ENCODE measurements around the gene HMGXB4. TPM values are rescaled to one million over a fixed set of nuclear protein-coding genes. Genes with fewer than 3 reads are reported as not detected.

HMGXB4 gene
- total and polyA plus RNA-seq, 2 of the 13 experiments (the other 11 are each of a cell fraction or from before 2014, with no cell fraction given) = 13.9 to 16.3 TPM

- peak; percentile 91 for TF ChIP-seq ZNF574 (CRISPR knock-in tag; IDR thresholded peaks at IDR 0.05)
- TF ChIP-seq GATA4 (IDR thresholded peaks at IDR 0.05; ENCODE audit: borderline replicate concordance, low read depth) = no peak
- TF ChIP-seq SAFB2 (CRISPR knock-in tag; IDR thresholded peaks at IDR 0.05; ENCODE audit: borderline replicate concordance, low read depth) = peak; percentile 77; the same call in 1 of the 2 replicates
- no peak for TF ChIP-seq ZNF33B (CRISPR knock-in tag; IDR thresholded peaks at IDR 0.05)
- peak; percentile 80; the same call in 1 of the 2 replicates for TF ChIP-seq ZNF550 (CRISPR knock-in tag; IDR thresholded peaks at IDR 0.05; ENCODE audit: borderline replicate concordance)
- TF ChIP-seq POGZ (CRISPR knock-in tag; IDR thresholded peaks at IDR 0.05) = peak; percentile 88
- no peak for TF ChIP-seq HOXA7 (CRISPR knock-in tag; IDR thresholded peaks at IDR 0.05)
- no peak for TF ChIP-seq AGO1 (IDR thresholded peaks at IDR 0.05; ENCODE audit: low read depth, low read length, poor library complexity, severe bottlenecking)
- TF ChIP-seq ZNF224 (CRISPR knock-in tag; IDR thresholded peaks at IDR 0.05) = no peak
- no peak for TF ChIP-seq EHMT2 (IDR thresholded peaks at IDR 0.05; ENCODE audit: borderline replicate concordance, low read depth, low read length)
- TF ChIP-seq, protein P1, sequence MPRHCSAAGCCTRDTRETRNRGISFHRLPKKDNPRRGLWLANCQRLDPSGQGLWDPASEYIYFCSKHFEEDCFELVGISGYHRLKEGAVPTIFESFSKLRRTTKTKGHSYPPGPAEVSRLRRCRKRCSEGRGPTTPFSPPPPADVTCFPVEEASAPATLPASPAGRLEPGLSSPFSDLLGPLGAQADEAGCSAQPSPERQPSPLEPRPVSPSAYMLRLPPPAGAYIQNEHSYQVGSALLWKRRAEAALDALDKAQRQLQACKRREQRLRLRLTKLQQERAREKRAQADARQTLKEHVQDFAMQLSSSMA (CRISPR knock-in tag; IDR thresholded peaks at IDR 0.05) = no peak
- no peak for TF ChIP-seq TCF12 (IDR thresholded peaks at IDR 0.05)
- peak; percentile 88; the same call in 1 of the 2 replicates for TF ChIP-seq TCF12 (CRISPR knock-in tag; IDR thresholded peaks at IDR 0.05)
- TF ChIP-seq LBX2 (CRISPR knock-in tag; IDR thresholded peaks at IDR 0.05; ENCODE audit: borderline replicate concordance) = no peak; the same call in 1 of the 2 replicates
- TF ChIP-seq ZNF703 (CRISPR knock-in tag; IDR thresholded peaks at IDR 0.05; ENCODE audit: borderline replicate concordance) = no peak; the same call in 1 of the 2 replicates
- TF ChIP-seq, protein P2, sequence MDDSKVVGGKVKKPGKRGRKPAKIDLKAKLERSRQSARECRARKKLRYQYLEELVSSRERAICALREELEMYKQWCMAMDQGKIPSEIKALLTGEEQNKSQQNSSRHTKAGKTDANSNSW (CRISPR knock-in tag; IDR thresholded peaks at IDR 0.05; ENCODE audit: borderline replicate concordance) = no peak
- TF ChIP-seq CEBPG (CRISPR knock-in tag; IDR thresholded peaks at IDR 0.05) = peak; percentile 97
- TF ChIP-seq, protein P3, sequence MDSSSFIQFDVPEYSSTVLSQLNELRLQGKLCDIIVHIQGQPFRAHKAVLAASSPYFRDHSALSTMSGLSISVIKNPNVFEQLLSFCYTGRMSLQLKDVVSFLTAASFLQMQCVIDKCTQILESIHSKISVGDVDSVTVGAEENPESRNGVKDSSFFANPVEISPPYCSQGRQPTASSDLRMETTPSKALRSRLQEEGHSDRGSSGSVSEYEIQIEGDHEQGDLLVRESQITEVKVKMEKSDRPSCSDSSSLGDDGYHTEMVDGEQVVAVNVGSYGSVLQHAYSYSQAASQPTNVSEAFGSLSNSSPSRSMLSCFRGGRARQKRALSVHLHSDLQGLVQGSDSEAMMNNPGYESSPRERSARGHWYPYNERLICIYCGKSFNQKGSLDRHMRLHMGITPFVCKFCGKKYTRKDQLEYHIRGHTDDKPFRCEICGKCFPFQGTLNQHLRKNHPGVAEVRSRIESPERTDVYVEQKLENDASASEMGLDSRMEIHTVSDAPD (CRISPR knock-in tag; IDR thresholded peaks at IDR 0.05) = peak; percentile 98
- 0 out of 2 replicates have a peak, but pooled peaks have one; percentile 32 for TF ChIP-seq ZMAT3 (CRISPR knock-in tag; conservative IDR thresholded peaks at IDR 0.05)
These were observed 71.2 kb downstream of the HMGXB4 start (continued) for GRCh38 chr22:35328472-35328885.

Measured in HepG2 (cell line).